B cell (primary cell): ENCODE data around the gene SOWAHC.
"Not testable (repeated sequence)": the region's sequence is repeated elsewhere in the genome, so short reads cannot be mapped to it uniquely, and the experiment has no call there.

Source experiments
- EZH2 ChIP-seq: IDR thresholded peaks from 2 replicates; pipeline ENCODE4 v1.6.1; 2012; ENCODE audit warnings: borderline replicate concordance, low read depth, mild to moderate bottlenecking, moderate library complexity, low read length; ENCODE audit not compliant: insufficient read depth, poor library complexity, severe bottlenecking
- TF ChIP-seq, protein P1 (sequence below): fragments of 200-600 bp; IDR thresholded peaks from one replicate; pipeline ENCODE4 v1.8.0; 2022; ENCODE audit warnings: antibody characterized with exemption, mild to moderate bottlenecking

DNA sequence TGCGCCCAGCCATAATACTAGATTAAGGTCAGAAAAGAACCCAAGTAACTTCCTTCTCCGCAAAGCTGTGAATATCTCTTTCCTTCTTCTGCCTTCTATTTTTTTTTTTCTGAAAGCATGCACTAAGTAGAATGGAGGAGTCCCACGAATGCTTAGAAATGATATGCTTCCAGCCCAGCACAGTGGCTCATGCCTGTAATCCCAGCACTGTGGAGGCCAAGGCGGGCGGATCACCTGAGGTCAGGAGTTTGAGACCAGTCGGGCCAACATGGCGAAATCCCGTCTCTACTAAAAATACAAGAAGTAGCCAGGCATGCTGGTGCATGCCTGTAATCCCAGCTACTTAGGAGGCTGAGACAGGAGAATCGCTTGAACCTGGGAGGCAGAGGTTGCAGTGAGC, 25.8 kb downstream of the SOWAHC start:
- TF ChIP-seq, protein P1, sequence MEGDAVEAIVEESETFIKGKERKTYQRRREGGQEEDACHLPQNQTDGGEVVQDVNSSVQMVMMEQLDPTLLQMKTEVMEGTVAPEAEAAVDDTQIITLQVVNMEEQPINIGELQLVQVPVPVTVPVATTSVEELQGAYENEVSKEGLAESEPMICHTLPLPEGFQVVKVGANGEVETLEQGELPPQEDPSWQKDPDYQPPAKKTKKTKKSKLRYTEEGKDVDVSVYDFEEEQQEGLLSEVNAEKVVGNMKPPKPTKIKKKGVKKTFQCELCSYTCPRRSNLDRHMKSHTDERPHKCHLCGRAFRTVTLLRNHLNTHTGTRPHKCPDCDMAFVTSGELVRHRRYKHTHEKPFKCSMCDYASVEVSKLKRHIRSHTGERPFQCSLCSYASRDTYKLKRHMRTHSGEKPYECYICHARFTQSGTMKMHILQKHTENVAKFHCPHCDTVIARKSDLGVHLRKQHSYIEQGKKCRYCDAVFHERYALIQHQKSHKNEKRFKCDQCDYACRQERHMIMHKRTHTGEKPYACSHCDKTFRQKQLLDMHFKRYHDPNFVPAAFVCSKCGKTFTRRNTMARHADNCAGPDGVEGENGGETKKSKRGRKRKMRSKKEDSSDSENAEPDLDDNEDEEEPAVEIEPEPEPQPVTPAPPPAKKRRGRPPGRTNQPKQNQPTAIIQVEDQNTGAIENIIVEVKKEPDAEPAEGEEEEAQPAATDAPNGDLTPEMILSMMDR: not testable (repeated sequence)
- not testable (repeated sequence) for TF ChIP-seq EZH2
